ENCODE results near the gene ZSCAN10.
A peak's percentile ranks its signal among the peaks of the same experiment; 100 is the strongest.

ZSCAN10 gene

GRCh38 chr16:3087243-3088235 is 11.6 kb downstream of the ZSCAN10 start:
- TF ChIP-seq REST (IDR thresholded peaks at IDR 0.05; ENCODE audit: insufficient read depth in 1 of 2, low read depth in 2 of 2, low read length in 2 of 2): peak; percentile 59 to 81; a peak in 2 of 4 replicates
- no peak for TF ChIP-seq FOXP2 (optimal IDR thresholded peaks at IDR 0.05; ENCODE audit: borderline replicate concordance, extremely low read depth, extremely low read length, insufficient read depth)

- TF ChIP-seq REST (IDR thresholded peaks at IDR 0.05; ENCODE audit: insufficient read depth in 1 of 2, low read depth in 2 of 2, low read length in 2 of 2): no peak
- no peak for TF ChIP-seq POLR2AphosphoS5 (IDR thresholded peaks at IDR 0.05; ENCODE audit: low read depth, low read length)
- no peak for TF ChIP-seq SIN3A (IDR thresholded peaks at IDR 0.05; ENCODE audit: borderline replicate concordance, insufficient read depth, low read length)
- TF ChIP-seq FOXP2 (optimal IDR thresholded peaks at IDR 0.05; ENCODE audit: borderline replicate concordance, extremely low read depth, extremely low read length, insufficient read depth): no peak
- TF ChIP-seq TAF1 (IDR thresholded peaks at IDR 0.05; ENCODE audit: borderline replicate concordance, insufficient read depth, low read length): no peak
These were observed 12.4 kb downstream of the ZSCAN10 start for GRCh38 chr16:3086596-3087242.

- TF ChIP-seq SIN3A (IDR thresholded peaks at IDR 0.05; ENCODE audit: borderline replicate concordance, insufficient read depth, low read length): no peak
- no peak for TF ChIP-seq TAF1 (IDR thresholded peaks at IDR 0.05; ENCODE audit: borderline replicate concordance, insufficient read depth, low read length)
- no peak for TF ChIP-seq REST (IDR thresholded peaks at IDR 0.05; ENCODE audit: insufficient read depth in 1 of 2, low read depth in 2 of 2, low read length in 2 of 2)
- TF ChIP-seq POLR2AphosphoS5 (IDR thresholded peaks at IDR 0.05; ENCODE audit: low read depth, low read length): no peak
- no peak for TF ChIP-seq FOXP2 (optimal IDR thresholded peaks at IDR 0.05; ENCODE audit: borderline replicate concordance, extremely low read depth, extremely low read length, insufficient read depth)
These were observed 13.1 kb downstream of the ZSCAN10 start for GRCh38 chr16:3085868-3086595.

- TF ChIP-seq POLR2AphosphoS5 (IDR thresholded peaks at IDR 0.05; ENCODE audit: low read depth, low read length) (no peak), FOXP2 (optimal IDR thresholded peaks at IDR 0.05; ENCODE audit: borderline replicate concordance, extremely low read depth, extremely low read length, insufficient read depth) (no peak)
These were observed 14.0 kb downstream of the ZSCAN10 start for GRCh38 chr16:3084969-3085670.

- no peak for TF ChIP-seq TAF1 (IDR thresholded peaks at IDR 0.05; ENCODE audit: borderline replicate concordance, insufficient read depth, low read length)
- no peak for TF ChIP-seq SIN3A (IDR thresholded peaks at IDR 0.05; ENCODE audit: borderline replicate concordance, insufficient read depth, low read length)
- no peak for TF ChIP-seq REST (IDR thresholded peaks at IDR 0.05; ENCODE audit: insufficient read depth in 1 of 2, low read depth in 2 of 2, low read length in 2 of 2)
- TF ChIP-seq POLR2AphosphoS5 (IDR thresholded peaks at IDR 0.05; ENCODE audit: low read depth, low read length): no peak
- TF ChIP-seq FOXP2 (optimal IDR thresholded peaks at IDR 0.05; ENCODE audit: borderline replicate concordance, extremely low read depth, extremely low read length, insufficient read depth): no peak
These were observed 14.6 kb downstream of the ZSCAN10 start for GRCh38 chr16:3084491-3084890.

All from PFSK-1 (cell line).